IMR-90 (cell line): ENCODE results near the gene RHBDF1. TPM values are rescaled to one million over a fixed set of nuclear protein-coding genes. Genes with fewer than 3 reads are reported as not detected.
A peak's percentile ranks its signal among the peaks of the same experiment; 100 is the strongest.

Experiments
- ATAC-seq: fragments of 200-7000 bp; cut with Tn5 transposase; 2 replicates; pipeline ENCODE4 v1.9.1; 2020; ENCODE audit warnings: low read depth, mild to moderate bottlenecking, moderate library complexity
- BruUV-seq: library from RNA; stranded (reverse); fragments of 400-500 nt; replicated peaks from 2 replicates; lab custom pipeline; 2021; lab: Mats Ljungman, UMichigan
- CTCF ChIA-PET: fragments of 300-600 bp; formaldehyde crosslinking; extraction: SDS; loops from one replicate; lab custom pipeline; 2021; ENCODE audit warnings: antibody characterized with exemption; lab: Yijun Ruan, JAX
- POLR2A ChIA-PET: fragments of 300-600 bp; sonication (Branson Sonifier 250); formaldehyde crosslinking; loops from one replicate; lab custom pipeline; 2022; ENCODE audit warnings: antibody characterized with exemption; ENCODE audit not compliant: unreplicated experiment; lab: Charles Lee
- DNase-seq: peaks from one replicate; pipeline ENCODE4 v3.0.0; 2013
- H2AFZ ChIP-seq: replicated peaks from 2 replicates; pipeline ENCODE3; 2013; ENCODE audit warnings: low read length, mild to moderate bottlenecking; ENCODE audit not compliant: poor library complexity
- H2AK5ac ChIP-seq: 2 replicates; pipeline ENCODE4 v1.6.1; 2013; ENCODE audit warnings: low read depth, low read length, inconsistent platforms
- H2AK9ac ChIP-seq: replicated peaks from 2 replicates; pipeline ENCODE3; 2013; ENCODE audit warnings: mild to moderate bottlenecking, low read depth, low read length, moderate library complexity; ENCODE audit not compliant: poor library complexity
- H2BK120ac ChIP-seq: 2 replicates; pipeline ENCODE4 v1.6.1; 2013; ENCODE audit warnings: low read depth, low read length, inconsistent platforms
- H2BK15ac ChIP-seq: 3 replicates; pipeline ENCODE4 v1.6.1; 2013; ENCODE audit warnings: low read depth, low read length, inconsistent platforms
- H2BK20ac ChIP-seq: 2 replicates; pipeline ENCODE4 v1.6.1; 2013; ENCODE audit warnings: low read depth, mild to moderate bottlenecking, inconsistent platforms, low read length, moderate library complexity
- H2BK5ac ChIP-seq: 2 replicates; pipeline ENCODE4 v1.6.1; 2013; ENCODE audit warnings: mild to moderate bottlenecking, low read depth, low read length, inconsistent platforms; ENCODE audit not compliant: poor library complexity, severe bottlenecking
- H3K14ac ChIP-seq: replicated peaks from 2 replicates; pipeline ENCODE4 v1.6.1; 2013; ENCODE audit warnings: low read depth, low read length, inconsistent platforms
- H3K18ac ChIP-seq: 2 replicates; pipeline ENCODE4 v1.6.1; 2013; ENCODE audit warnings: low read depth, low read length, control low read depth
- H3K23ac ChIP-seq: 2 replicates; pipeline ENCODE4 v1.6.1; 2013; ENCODE audit warnings: low read depth, low read length, inconsistent platforms
- H3K27ac ChIP-seq: 2 replicates; pipeline ENCODE4 v1.5.1; 2013; ENCODE audit warnings: mild to moderate bottlenecking, control low read depth, low read length; ENCODE audit not compliant: insufficient read depth
- H3K27me3 ChIP-seq: 2 replicates; pipeline ENCODE4 v1.6.1; 2013; ENCODE audit warnings: low read length; ENCODE audit not compliant: control insufficient read depth, insufficient read depth
- H3K36me3 ChIP-seq: 2 replicates; pipeline ENCODE4 v1.6.1; 2013; ENCODE audit warnings: low read length, mixed read lengths; ENCODE audit not compliant: control insufficient read depth, insufficient read depth
- H3K4ac ChIP-seq: 2 replicates; pipeline ENCODE4 v1.6.1; 2013; ENCODE audit warnings: low read depth, low read length, inconsistent platforms
- H3K4me1 ChIP-seq: 2 replicates; pipeline ENCODE4 v1.6.1; 2013; ENCODE audit warnings: low read length, mixed read lengths; ENCODE audit not compliant: control insufficient read depth, insufficient read depth
- H3K4me2 ChIP-seq: 2 replicates; pipeline ENCODE4 v1.6.1; 2013; ENCODE audit warnings: low read depth, mild to moderate bottlenecking, control low read depth, low read length, moderate library complexity
- H3K4me3 ChIP-seq: 2 replicates; pipeline ENCODE4 v1.5.1; 2013; ENCODE audit warnings: low read depth, mild to moderate bottlenecking, control low read depth, low read length, moderate library complexity; ENCODE audit not compliant: insufficient read depth
- H3K56ac ChIP-seq: 2 replicates; pipeline ENCODE4 v1.6.1; 2013; ENCODE audit warnings: low read length, inconsistent platforms; ENCODE audit not compliant: insufficient read depth; ENCODE audit errors: extremely low read depth
- H3K79me1 ChIP-seq, 2 experiments: 2 replicates each; pipeline ENCODE4 v1.6.1; 2013; ENCODE audit warnings: low read length in 2 of 2, inconsistent platforms in 1 of 2, low read depth in 1 of 2
- H3K9ac ChIP-seq: 2 replicates; pipeline ENCODE4 v1.6.1; 2013; ENCODE audit warnings: low read depth, low read length, control low read depth
- H3K9me1 ChIP-seq: 2 replicates; pipeline ENCODE4 v1.6.1; 2013; ENCODE audit warnings: low read length, inconsistent platforms; ENCODE audit not compliant: insufficient read depth
- H3K9me3 ChIP-seq: 2 replicates; pipeline ENCODE4 v1.6.1; 2013; ENCODE audit warnings: low read length; ENCODE audit not compliant: control insufficient read depth, insufficient read depth
- H4K20me1 ChIP-seq: 2 replicates; pipeline ENCODE4 v1.6.1; 2013; ENCODE audit warnings: low read length, inconsistent platforms; ENCODE audit not compliant: insufficient read depth
- H4K5ac ChIP-seq: 2 replicates; pipeline ENCODE4 v1.6.1; 2013; ENCODE audit warnings: mild to moderate bottlenecking, low read depth, low read length, control low read depth
- H4K8ac ChIP-seq, 2 experiments: 2 replicates each; pipeline ENCODE4 v1.6.1; 2013; ENCODE audit warnings: low read depth in 2 of 2, low read length in 2 of 2, control low read depth in 1 of 2, inconsistent platforms in 1 of 2
- H4K91ac ChIP-seq: 2 replicates; pipeline ENCODE4 v1.6.1; 2013; ENCODE audit warnings: low read depth, low read length, inconsistent platforms; ENCODE audit not compliant: insufficient read depth
- CHD1 ChIP-seq: IDR thresholded peaks from 2 replicates; pipeline ENCODE4 v1.6.1; 2012; ENCODE audit warnings: low read depth, low read length, improper control_type of control experiment
- MAFK ChIP-seq: IDR thresholded peaks from 2 replicates; pipeline ENCODE4 v1.6.1; 2012; ENCODE audit warnings: low read depth, low read length, improper control_type of control experiment
- MXI1 ChIP-seq: IDR thresholded peaks from 2 replicates; pipeline ENCODE4 v1.6.1; 2012; ENCODE audit warnings: low read depth, mild to moderate bottlenecking, low read length, moderate library complexity, borderline replicate concordance
- WGBS, 2 experiments: methylation state at CpG; one replicate each; pipeline versions ENCODE4 v1.1.5 to v1.1.7; 2013; ENCODE audit warnings: missing lambda C conversion rate in 2 of 2; ENCODE audit not compliant: insufficient read length in 1 of 2; ENCODE audit errors: extremely low coverage in 2 of 2; 5-methylcytosine and 5-hydroxymethylcytosine counted together
- dilution Hi-C: fragments of 300-500 bp; cut with HindIII; formaldehyde crosslinking; loops from one replicate; pipeline ENCODE4 v1.14.3; 2018; ENCODE audit warnings: low sequenced_read_pairs; ENCODE audit not compliant: unreplicated experiment
- in situ Hi-C: fragments of 300-500 bp; cut with MboI; formaldehyde crosslinking; loops from 3 replicates; pipeline ENCODE4 v1.14.3; 2019; ENCODE audit warnings: low sequenced_read_pairs, inconsistent platforms, mixed read lengths
- intact Hi-C: fragments of 100-400 bp; cut with micrococcal nuclease; formaldehyde crosslinking; loops from 2 replicates; pipeline ENCODE4 v1.10.0; 2022
- polyA plus RNA-seq, 3 experiments: library from polyadenylated mRNA; depleted of rRNA; stranded (reverse); fragments of >200 nt; gene quantifications; 2 replicates each; pipeline ENCODE4 v1.2.3, GENCODE V29; 2012; ENCODE audit warnings: low replicate concordance in 1 of 3
- total RNA-seq: library from RNA; depleted of rRNA; stranded (reverse); fragments of >200 nt; gene quantifications from 2 replicates; pipeline ENCODE4 v1.2.3, GENCODE V29; 2012

Gene RHBDF1
- total and polyA plus RNA-seq, 2 of the 4 experiments (the other 2 are of a cell fraction): 13.8 to 86.6 TPM

DNA sequence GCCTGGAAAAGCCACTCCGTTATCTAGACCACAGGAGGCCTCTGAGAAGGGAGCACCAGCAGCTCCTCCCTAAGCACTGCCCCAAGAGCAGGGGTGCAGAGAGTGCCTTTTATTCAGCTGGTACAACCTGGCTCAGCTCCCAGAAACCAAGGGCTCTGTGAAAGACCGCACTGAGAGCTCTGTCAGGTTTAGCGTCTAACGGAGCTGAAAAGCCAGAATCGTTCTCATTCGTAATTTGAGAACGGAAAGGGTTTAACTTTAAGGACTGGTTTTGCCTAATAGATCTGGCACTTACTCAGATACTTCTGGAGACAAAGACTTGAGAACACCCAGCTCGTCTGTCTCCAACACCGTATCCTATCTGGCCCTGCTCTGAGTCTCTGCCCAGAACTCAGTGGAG lies 19.1 kb upstream of the RHBDF1 start:
- H2BK120ac ChIP-seq: no peak overlapping the region
- H3K9ac ChIP-seq: no peak overlapping the region
- no peak overlapping the region for H3K4ac ChIP-seq
- no peak overlapping the region for H3K23ac ChIP-seq
- no peak overlapping the region for H4K91ac ChIP-seq
- WGBS, 2 experiments: no CpG with 5 or more reads among the region's 9 CpGs
- H3K56ac ChIP-seq: no peak overlapping the region
- intact Hi-C loops: no loop called here
- no peak overlapping the region for H2BK5ac ChIP-seq
- no peak overlapping the region for H2BK20ac ChIP-seq
- no peak overlapping the region for H3K14ac ChIP-seq
- DNase-seq: no peak
- H4K5ac ChIP-seq: no peak overlapping the region
- H3K36me3 ChIP-seq: peaks cover 59% of the 10 kb centered on the region
- no peaks in the 10 kb centered on the region; the same call in 1 of the 2 replicates for H3K4me1 ChIP-seq
- in situ Hi-C loops: no loop called here
- peak; percentile 5 for ATAC-seq
- no peak overlapping the region for H4K8ac ChIP-seq
- ChIA-PET CTCF (interaction anchor here (1.1 kb wide), 1 partner anchor 26 kb away, joined by 5 read pairs; no protein-coding TSS in a partner anchor), POLR2A (interaction anchor here (1.1 kb wide), 1 partner anchor 9 kb away, joined by 4 read pairs; no protein-coding TSS in a partner anchor)
- H3K27me3 ChIP-seq: no peaks in the 10 kb centered on the region
- H3K4me2 ChIP-seq: no peak overlapping the region
- H3K27ac ChIP-seq: no peak overlapping the region
- TF ChIP-seq MAFK: no peak
- no peak for TF ChIP-seq CHD1
- TF ChIP-seq MXI1: no peak
- dilution Hi-C loops: no loop called here
- no peaks in the 10 kb centered on the region for H3K9me3 ChIP-seq
- peaks cover 5 to 58% of the 10 kb centered on the region in 2 experiments; a peak in 3 of 4 replicates for H3K79me1 ChIP-seq
- H2AK9ac ChIP-seq: no peak overlapping the region
- H4K20me1 ChIP-seq: peaks cover 17% of the 10 kb centered on the region
- H3K4me3 ChIP-seq: no peak overlapping the region
- no peak overlapping the region for H3K18ac ChIP-seq
- BruUV-seq: no TSS peak
- H2AFZ ChIP-seq: no peak overlapping the region
- H3K9me1 ChIP-seq: 0 out of 2 replicates have a peak, but pooled peaks cover 3% of the 10 kb centered on the region
- no peak overlapping the region for H2AK5ac ChIP-seq
- no peak overlapping the region for H2BK15ac ChIP-seq
